Ovary (tissue), 9 donors: Measurements from ENCODE around the gene FER. TPM values are rescaled to one million over a fixed set of nuclear protein-coding genes. Genes with fewer than 3 reads are reported as not detected.
A peak's percentile ranks its signal among the peaks of the same experiment; 100 is the strongest.

Experiments used
- DNase-seq, 5 donors: peaks; one replicate each; pipeline ENCODE4 v3.0.0-alpha.2; 2019 to 2020
- H3K27ac ChIP-seq, 2 donors: fragments of 200-600 bp; one replicate each; pipeline versions ENCODE4 v1.5.1 to v1.8.0; 2019 to 2022
- H3K27me3 ChIP-seq: fragments of 200-600 bp; one replicate; pipeline ENCODE4 v1.8.0; 2022
- H3K36me3 ChIP-seq: fragments of 200-600 bp; sonication (generic); one replicate; pipeline ENCODE4 v1.5.1; 2019
- H3K4me1 ChIP-seq: one replicate; pipeline ENCODE4 v1.8.1; 2013; ENCODE audit warnings: mild to moderate bottlenecking, moderate library complexity; ENCODE audit not compliant: insufficient read depth
- H3K4me3 ChIP-seq: fragments of 200-600 bp; sonication (generic); one replicate; pipeline ENCODE4 v1.5.1; 2017
- H3K9me3 ChIP-seq, 2 donors: fragments of 200-600 bp in 1 of 2; sonication (generic) in 1 of 2; one replicate each; pipeline versions ENCODE4 v1.5.1 to v1.8.1; 2013 to 2019; ENCODE audit warnings: mild to moderate bottlenecking in 1 of 2, moderate library complexity in 1 of 2
- CTCF ChIP-seq, 3 donors: fragments of 450-650 bp in 2 of 3; fragments of 200-600 bp in 1 of 3; IDR thresholded peaks; one replicate each; pipeline versions ENCODE4 v1.5.1 to v1.8.0; 2016 to 2022; ENCODE audit warnings: antibody characterized with exemption in 3 of 3, mild to moderate bottlenecking in 1 of 3
- EP300 ChIP-seq: sonication (generic); formaldehyde crosslinking; IDR thresholded peaks from one replicate; pipeline ENCODE4 v1.6.1; 2017; ENCODE audit warnings: antibody characterized with exemption
- POLR2A ChIP-seq: fragments of 450-650 bp; IDR thresholded peaks from one replicate; pipeline ENCODE4 v1.6.1; 2017; ENCODE audit warnings: antibody characterized with exemption, mild to moderate bottlenecking, moderate library complexity
- WGBS, 3 donors: extraction: QIAGEN DNeasy Blood & Tissue Kit in 1 of 3; methylation state at CpG; one replicate each; pipeline versions ENCODE4 v1.1.5 to v1.1.7; 2013 to 2017; 5-methylcytosine and 5-hydroxymethylcytosine counted together
- intact Hi-C, 4 donors: fragments of 100-400 bp; cut with DNase I; formaldehyde crosslinking; loops; one replicate each; pipeline versions ENCODE4 v1.11.0 to v1.15.1; 2022 to 2023
- polyA plus RNA-seq, 2 donors: library from polyadenylated mRNA; stranded (reverse); fragments of 200-250 nt in 1 of 2; fragments of 350-450 nt in 1 of 2; fragmentation: Illumina TruSeq in 1 of 2; extraction: RNeasy Lipid Tissue Mini Kit (QIAGEN cat#74804) in 1 of 2; gene quantifications; one replicate each; pipeline ENCODE4 v1.2.3, GENCODE V29; 2013 to 2014
- total RNA-seq, 7 donors: library from RNA; depleted of rRNA in 2 of 7; stranded (reverse); fragments of >200 nt in 2 of 7; fragmentation: NEBNext Ultra II Directional in 3 of 7; extraction: Animal tissue kit (Norgen Biotek cat#: 25700) in 3 of 7; gene quantifications; one replicate each; pipeline versions ENCODE4 v1.1.0 to v1.2.4, GENCODE V29; 2016 to 2023
- donor health status: DM: no; HTN: no; CAD: no; lungs with moderate emphysema.
- donor health status: DM: no; HTN: no; CAD: no.
- donor health status: Bipolar disorder and iron deficiency.
- donor health status: DM: yes; HTN: yes; CAD: no.
- donor health status: DM: no; HTN: no; CAD: no.
- donor health status: DM: yes; HTN: yes; CAD: no.

The FER gene
- total and polyA plus RNA-seq, 9 donors = 3.0 to 36.0 (median 28.0) TPM

GRCh38 chr5:108726446-108727235 is 21.1 kb upstream of the FER start:
- Histone ChIP-seq H3K4me3 (peak overlapping the region; percentile 68), H3K27me3 (no peaks in the 10 kb centered on the region), H3K27ac (no peak overlapping the region), H3K4me1 (peaks cover 3% of the 10 kb centered on the region), H3K9me3 (no peaks in the 10 kb centered on the region), H3K36me3 (no peaks in the 10 kb centered on the region)
- TF ChIP-seq POLR2A (no peak), EP300 (no peak), CTCF (IDR thresholded peaks at IDR 0.05) (no peak)
- intact Hi-C loops = no loop called here
- DNase-seq = no peak
- WGBS, 3 donors = 82 to 89% (median 83%) methylated on average over 6 of the region's 6 CpGs

GRCh38 chr5:108727236-108727650 is 20.5 kb upstream of the FER start:
- Histone ChIP-seq H3K36me3 (no peaks in the 10 kb centered on the region), H3K4me3 (peak overlapping the region; percentile 68), H3K27ac (peak overlapping the region in 1 of 2 donors; percentile 81), H3K9me3 (no peaks in the 10 kb centered on the region), H3K27me3 (no peaks in the 10 kb centered on the region), H3K4me1 (peaks cover 3% of the 10 kb centered on the region)
- peak in 3 of 5 donors; percentile 19 to 24 (median 19) for DNase-seq
- 18 to 24% (median 20%) methylated on average over 8 of the region's 8 CpGs for WGBS, 3 donors
- no peak for TF ChIP-seq POLR2A
- TF ChIP-seq EP300 = no peak
- no peak for TF ChIP-seq CTCF (IDR thresholded peaks at IDR 0.05)
- intact Hi-C loops = no loop called here

GRCh38 chr5:108727651-108728565 is 19.8 kb upstream of the FER start:
- DNase-seq = peak; percentile 89 to 93 (median 91)
- Histone ChIP-seq H3K36me3 (no peaks in the 10 kb centered on the region), H3K4me1 (peaks cover 3% of the 10 kb centered on the region), H3K27me3 (no peaks in the 10 kb centered on the region), H3K9me3 (no peaks in the 10 kb centered on the region), H3K4me3 (peak overlapping the region; percentile 68), H3K27ac (peak overlapping the region; percentile 81 to 86)
- intact Hi-C loops = loop anchor here in 2 of 4 donors (1.0 to 2.0 kb wide), 2 partner anchors 20 to 21 kb away; no protein-coding TSS in a partner anchor
- TF ChIP-seq CTCF (IDR thresholded peaks at IDR 0.05) (peak in 1 of 3 donors; percentile 25), EP300 (no peak), POLR2A (peak; percentile 79)
- 1% methylated on average over 61 of the region's 61 CpGs for WGBS, 3 donors

GRCh38 chr5:108728566-108729241 is 19.0 kb upstream of the FER start:
- Histone ChIP-seq H3K4me1 (peaks cover 3% of the 10 kb centered on the region), H3K4me3 (peak overlapping the region; percentile 68), H3K27me3 (no peaks in the 10 kb centered on the region), H3K27ac (peak overlapping the region in 1 of 2 donors; percentile 81), H3K36me3 (no peaks in the 10 kb centered on the region), H3K9me3 (no peaks in the 10 kb centered on the region)
- DNase-seq = peak in 2 of 5 donors; percentile 21 to 41
- intact Hi-C loops = loop anchor here in 2 of 4 donors (1.0 to 2.0 kb wide), 2 partner anchors 20 kb away; no protein-coding TSS in a partner anchor
- TF ChIP-seq EP300 (no peak), CTCF (IDR thresholded peaks at IDR 0.05) (no peak), POLR2A (no peak)
- WGBS, 3 donors = 35 to 42% (median 39%) methylated on average over 14 of the region's 14 CpGs
